GM18507 (cell line): ENCODE data around the gene RPS28.

ENCODE experiments used
- DNase-seq: peaks from one replicate; pipeline ENCODE4 v3.0.0; 2011; ENCODE audit warnings: low read depth; ENCODE audit not compliant: insufficient read length; ENCODE audit errors: extremely low spot score
- FAIRE-seq: peaks from 2 replicates; lab custom pipeline; 2011; peaks lifted over from hg19 to GRCh38; lab: Jason Lieb, UNC

The RPS28 gene

GRCh38 chr19:8367327-8368001, 46.2 kb downstream of the RPS28 start:
- DNase-seq, result no peak
- FAIRE-seq, result no peak

GRCh38 chr19:8370176-8371010, 49.1 kb downstream of the RPS28 start:
- DNase-seq, result no peak
- FAIRE-seq, result no peak

- FAIRE-seq (no peak), DNase-seq (no peak)
These were observed 49.9 kb downstream of the RPS28 start for GRCh38 chr19:8371011-8371804.
